ENCODE measurements around the gene INCA1.

Gene INCA1

GRCh38 chr17:5011928-5012327 is 14.6 kb upstream of the INCA1 start:
- DNase-seq: no peak

GRCh38 chr17:5003214-5003867 is 6.0 kb upstream of the INCA1 start:
- no peak for DNase-seq

- no peak for DNase-seq
Observed at GRCh38 chr17:5002121-5002788, 4.9 kb upstream of the INCA1 start.

GRCh38 chr17:5000237-5000639 is 2.9 kb upstream of the INCA1 start:
- peak in 3 of 56 donors; percentile 5 to 29 (median 9) for DNase-seq

- no peak for DNase-seq
Observed at GRCh38 chr17:4999430-5000093, 2.2 kb upstream of the INCA1 start.

- DNase-seq: no peak
Observed at GRCh38 chr17:4998732-4999429, 1.6 kb upstream of the INCA1 start.

GRCh38 chr17:4998027-4998731 is 857 bp upstream of the INCA1 start:
- peak in 17 of 56 donors; percentile 13 to 83 (median 51) for DNase-seq

- DNase-seq: no peak
Observed at GRCh38 chr17:4994081-4994595, 3.2 kb downstream of the INCA1 start.

- DNase-seq: peak in 4 of 56 donors; percentile 27 to 77 (median 66)
Observed at GRCh38 chr17:4987767-4988567, 9.4 kb downstream of the INCA1 start.

GRCh38 chr17:4986951-4987766 is 10.2 kb downstream of the INCA1 start, which contains the start of gene CAMTA2:
CAMTA2 (minus strand) TSS chr17:4987675; CDS start chr17:4986222, 1,453 bp downstream.
- DNase-seq: peak; percentile 20 to 93 (median 79)

- peak in 3 of 56 donors; percentile 7 to 19 (median 10) for DNase-seq
Observed at GRCh38 chr17:4986403-4986802, 10.9 kb downstream of the INCA1 start.

GRCh38 chr17:4982305-4982704 is 15.0 kb downstream of the INCA1 start:
- no peak for DNase-seq

- DNase-seq: peak in 6 of 56 donors; percentile 5 to 22 (median 13)
Observed at GRCh38 chr17:4980644-4981216, 16.6 kb downstream of the INCA1 start.

- no peak for DNase-seq
Observed at GRCh38 chr17:4978726-4979125, 18.6 kb downstream of the INCA1 start.

GRCh38 chr17:4974115-4974670 is 23.1 kb downstream of the INCA1 start:
- no peak for DNase-seq

GRCh38 chr17:4973256-4974114 is 23.8 kb downstream of the INCA1 start:
- no peak for DNase-seq

GRCh38 chr17:4972752-4973151 is 24.6 kb downstream of the INCA1 start:
- no peak for DNase-seq
